HG02885 (cell line): Measurements from ENCODE around the gene GRM4.

Experiments used
- ATAC-seq: cut with Tn5 transposase; IDR thresholded peaks from one replicate; pipeline ENCODE4 v1.9.1; 2021; ENCODE audit warnings: mild to moderate bottlenecking; ENCODE audit not compliant: unreplicated experiment, poor library complexity

Gene GRM4

DNA sequence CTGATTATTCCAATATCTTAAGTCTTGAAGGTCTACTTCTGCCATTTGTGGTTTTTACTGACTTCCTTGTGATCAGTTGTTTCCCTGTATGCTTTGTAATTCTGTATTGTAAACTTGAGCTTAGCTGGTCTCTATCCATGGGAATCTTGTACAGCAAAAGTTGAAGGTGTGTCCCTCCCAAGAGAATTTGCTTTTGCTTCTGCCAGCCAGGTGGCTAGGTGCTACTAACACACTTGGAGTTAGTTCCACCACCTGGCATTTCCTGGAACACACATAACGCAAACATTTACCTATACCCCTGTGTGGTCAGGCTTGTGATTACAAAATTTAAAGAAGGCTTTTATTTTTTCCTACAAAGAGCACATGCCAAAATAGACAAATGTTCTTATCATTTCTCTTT lies 141.2 kb downstream of the GRM4 start:
- ATAC-seq = no peak

DNA sequence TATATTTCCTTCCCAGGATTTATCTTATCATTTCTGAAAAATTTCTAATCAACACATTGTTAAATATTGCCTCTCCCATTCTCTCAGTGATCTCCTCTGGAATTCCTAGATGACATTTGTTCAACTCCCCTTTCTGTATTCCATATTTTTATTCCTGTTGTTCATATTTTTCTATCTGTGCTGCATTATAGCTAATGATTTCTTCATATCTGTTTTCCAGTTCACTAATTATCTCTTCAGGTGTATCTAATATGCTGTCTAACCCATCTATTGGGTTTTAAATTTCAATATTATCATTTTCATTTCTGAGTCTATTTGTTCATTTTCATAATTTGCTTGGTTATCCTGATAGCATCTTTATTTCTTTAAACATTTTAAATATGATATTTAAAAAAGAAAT lies 141.9 kb downstream of the GRM4 start:
- ATAC-seq = no peak

DNA sequence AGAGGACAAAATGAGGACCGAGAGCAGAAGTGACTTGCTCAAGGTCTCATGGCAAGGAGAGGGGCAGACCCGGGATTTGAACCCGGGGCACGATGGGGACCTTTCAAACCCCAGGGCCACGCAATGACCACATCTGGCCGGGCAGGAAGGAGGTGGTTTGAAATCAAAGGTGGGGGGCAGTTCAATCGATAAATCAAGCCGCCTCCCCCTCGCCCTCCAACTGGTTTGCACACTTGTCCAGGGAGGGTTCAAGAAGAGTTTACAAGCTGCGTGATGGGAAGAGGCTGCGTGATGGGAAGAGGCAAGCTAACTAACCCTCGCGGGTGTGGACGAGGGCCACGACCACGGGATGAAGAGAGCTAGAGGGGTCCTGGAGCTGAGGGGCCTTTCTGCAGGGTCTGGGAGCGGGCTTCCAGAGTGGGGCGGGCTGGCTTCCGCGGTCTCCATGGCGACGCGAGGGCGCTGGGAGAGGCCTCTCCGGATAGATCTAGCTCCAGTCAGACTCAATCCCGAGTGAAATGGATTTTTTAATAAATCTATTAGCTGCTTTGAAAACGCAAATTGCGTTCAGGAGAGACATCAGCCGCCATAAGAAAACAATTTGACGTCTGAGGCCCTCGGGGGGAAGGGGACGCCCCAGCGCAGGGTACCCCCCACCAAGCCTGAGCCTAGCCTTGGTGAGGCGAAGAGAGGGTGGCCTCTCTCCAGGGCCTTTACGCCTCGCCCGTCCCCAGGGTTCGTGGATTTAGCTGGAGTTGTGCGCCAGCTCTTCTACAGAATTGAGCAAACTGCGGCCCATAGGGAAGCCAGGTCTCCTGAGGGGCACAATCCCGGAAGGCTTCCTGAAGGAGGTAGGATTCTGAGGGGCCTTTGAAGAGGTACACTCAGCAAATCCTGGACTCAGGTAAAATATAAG lies 143.9 kb downstream of the GRM4 start:
- ATAC-seq = no peak

DNA sequence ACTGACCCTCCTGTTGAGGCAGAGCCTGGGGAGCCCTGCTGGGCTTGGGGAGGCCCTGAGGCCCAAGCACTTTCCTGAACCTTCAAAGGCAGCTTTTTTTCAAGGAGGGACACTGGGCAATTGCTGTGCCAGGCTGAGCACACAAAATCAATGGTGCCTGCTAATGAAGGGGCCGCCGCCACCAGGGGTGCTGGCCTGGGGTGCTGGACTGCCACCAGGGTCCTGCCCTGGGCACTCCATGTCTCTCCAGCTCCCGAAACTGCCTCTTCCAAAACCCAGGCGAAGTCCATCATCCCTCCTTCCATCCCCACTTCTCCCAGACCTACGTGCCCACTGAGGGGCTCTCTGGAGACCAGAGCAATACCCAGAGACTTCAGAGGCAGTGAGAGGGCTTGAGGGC lies 145.6 kb downstream of the GRM4 start:
- ATAC-seq = no peak

GRCh38 chr6:33999567-33999966 lies 146.3 kb downstream of the GRM4 start:
- ATAC-seq = no peak

DNA sequence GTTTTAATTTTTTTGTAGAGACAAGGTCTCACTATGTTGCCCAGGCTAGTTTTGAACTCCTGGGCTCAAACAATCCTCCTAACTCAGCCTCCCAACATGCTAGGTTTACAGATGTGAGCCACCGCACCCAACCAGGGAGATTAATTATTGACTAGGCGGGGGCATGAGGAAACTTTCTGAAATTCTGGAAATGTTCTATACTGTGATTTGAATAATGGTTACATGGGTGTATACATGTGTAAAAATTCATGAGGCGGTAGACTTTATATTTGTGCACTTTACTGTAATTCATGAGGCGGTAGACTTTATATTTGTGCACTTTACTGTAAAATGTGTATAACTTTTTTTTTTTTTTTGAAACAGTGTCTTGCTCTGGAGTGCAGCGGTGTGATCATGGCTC lies 147.2 kb downstream of the GRM4 start:
- no peak for ATAC-seq

DNA sequence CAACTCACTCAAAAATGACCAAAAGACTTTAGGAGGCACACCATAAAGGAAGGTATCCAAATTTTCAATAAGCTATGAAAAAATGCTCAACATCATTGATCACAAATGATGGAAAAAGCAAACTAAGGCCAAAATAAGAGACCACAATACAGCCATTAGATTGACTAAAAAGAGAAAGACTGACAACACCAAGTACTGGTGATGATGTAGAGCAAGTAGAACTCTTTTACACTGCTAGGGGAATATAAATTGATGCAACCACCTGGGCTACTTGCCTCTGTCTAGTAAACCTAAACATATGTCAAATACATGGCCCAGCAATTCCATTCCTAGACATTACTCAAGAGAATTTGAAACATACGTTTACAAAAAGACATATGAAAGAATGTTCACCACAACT lies 148.6 kb downstream of the GRM4 start:
- ATAC-seq = no peak

DNA sequence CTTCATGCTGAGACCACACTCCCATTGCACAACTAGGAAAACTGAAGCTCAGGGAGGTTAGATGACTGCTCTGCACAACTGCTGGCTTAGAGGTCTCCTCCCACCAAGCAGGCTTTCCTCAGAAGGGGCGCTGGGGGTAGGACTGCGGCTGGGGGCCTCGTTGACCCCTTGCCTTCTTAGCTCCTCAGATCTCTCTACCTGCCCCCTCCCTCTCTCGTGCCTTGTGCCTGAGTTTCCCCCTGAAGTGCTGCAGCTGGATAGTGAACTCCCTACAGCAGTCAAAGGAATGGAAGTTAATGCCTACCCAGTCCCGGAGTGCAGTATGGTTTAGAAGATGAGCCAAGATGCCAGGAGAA lies 149.8 kb downstream of the GRM4 start:
- ATAC-seq = no peak

- ATAC-seq = no peak
Observed at GRCh38 chr6:33995309-33996119, 150.4 kb downstream of the GRM4 start.

DNA sequence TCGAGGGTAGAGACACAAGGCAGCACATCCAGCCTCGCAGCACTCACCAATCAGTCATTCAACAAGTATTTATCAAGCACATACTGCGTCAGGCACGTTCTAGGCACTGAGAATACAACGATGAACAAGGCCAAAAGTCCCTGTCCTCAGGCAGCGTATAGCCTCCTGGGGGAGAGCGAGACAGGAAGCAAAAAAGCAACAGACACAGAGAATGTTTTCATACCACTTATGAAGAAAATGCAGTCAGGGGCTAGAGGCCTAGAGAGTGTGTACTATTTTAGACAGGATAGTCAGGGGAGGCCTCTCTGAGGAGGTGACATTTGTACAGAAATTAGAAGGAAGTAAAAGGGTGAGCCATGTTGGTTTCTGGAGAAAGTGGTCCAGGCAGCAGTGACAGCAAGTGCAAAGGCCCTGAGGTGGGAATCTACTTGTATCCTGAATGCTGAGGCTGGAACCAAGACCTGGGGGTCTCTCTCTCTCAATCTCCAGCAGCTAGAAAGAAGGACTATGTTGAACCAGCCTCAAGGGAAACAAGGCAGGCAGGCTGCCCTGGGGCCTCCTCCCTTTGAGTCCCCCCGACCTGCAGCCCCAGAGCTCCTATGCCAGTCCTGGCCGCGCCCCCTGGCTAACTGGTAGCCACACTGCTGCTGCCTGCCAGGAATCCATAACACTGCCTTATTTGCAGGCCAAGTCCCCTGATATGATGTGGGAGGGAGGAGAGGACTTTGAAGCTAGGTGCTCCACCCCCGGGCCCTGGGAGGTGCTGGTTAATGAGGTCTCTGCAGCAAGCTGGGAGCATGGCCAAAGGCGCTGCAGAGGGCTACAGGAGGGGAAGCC lies 151.2 kb downstream of the GRM4 start:
- no peak for ATAC-seq

GRCh38 chr6:33993653-33994471 lies 152.0 kb downstream of the GRM4 start:
- no peak for ATAC-seq

GRCh38 chr6:33993091-33993490 lies 152.8 kb downstream of the GRM4 start:
- no peak for ATAC-seq

DNA sequence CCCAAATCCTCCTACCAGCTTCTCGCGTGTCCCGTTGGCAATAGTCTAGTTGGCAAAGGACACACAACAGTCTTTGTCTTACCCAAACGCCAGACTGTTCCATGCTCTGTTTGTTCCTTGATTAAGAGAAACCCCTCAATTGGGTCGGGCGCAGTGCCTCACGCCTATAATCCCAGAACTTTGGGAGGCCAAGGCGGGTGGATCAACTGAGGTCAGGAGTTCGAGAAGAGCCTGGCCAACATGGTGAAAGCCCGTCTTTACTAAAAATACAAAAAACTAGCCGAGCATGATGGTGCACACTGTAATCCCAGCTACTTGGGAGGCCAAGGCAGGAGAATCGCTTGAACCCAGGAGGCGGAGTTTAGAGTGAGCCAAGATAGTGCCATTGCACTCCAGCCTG lies 153.7 kb downstream of the GRM4 start:
- ATAC-seq = no peak

DNA sequence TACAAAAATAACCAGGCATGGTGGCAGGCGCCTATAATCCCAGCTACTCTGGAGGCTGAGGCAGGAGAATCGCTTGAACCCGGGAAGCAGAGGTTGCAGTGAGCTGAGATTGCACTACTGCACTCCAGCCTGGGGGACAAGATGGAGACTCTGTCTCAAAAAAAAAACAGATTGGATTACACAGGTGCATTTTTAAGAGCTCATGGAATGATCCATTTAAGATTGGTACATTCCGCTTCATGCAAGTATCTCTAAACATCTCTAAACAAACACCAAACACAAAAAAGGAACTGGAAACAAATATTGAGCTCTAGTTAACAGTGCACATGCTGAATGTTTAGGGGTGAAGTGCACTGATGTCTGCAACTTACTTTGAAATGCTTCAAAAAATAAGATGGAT lies 154.3 kb downstream of the GRM4 start:
- ATAC-seq = no peak

GRCh38 chr6:33990061-33990541 lies 155.8 kb downstream of the GRM4 start:
- ATAC-seq = no peak

DNA sequence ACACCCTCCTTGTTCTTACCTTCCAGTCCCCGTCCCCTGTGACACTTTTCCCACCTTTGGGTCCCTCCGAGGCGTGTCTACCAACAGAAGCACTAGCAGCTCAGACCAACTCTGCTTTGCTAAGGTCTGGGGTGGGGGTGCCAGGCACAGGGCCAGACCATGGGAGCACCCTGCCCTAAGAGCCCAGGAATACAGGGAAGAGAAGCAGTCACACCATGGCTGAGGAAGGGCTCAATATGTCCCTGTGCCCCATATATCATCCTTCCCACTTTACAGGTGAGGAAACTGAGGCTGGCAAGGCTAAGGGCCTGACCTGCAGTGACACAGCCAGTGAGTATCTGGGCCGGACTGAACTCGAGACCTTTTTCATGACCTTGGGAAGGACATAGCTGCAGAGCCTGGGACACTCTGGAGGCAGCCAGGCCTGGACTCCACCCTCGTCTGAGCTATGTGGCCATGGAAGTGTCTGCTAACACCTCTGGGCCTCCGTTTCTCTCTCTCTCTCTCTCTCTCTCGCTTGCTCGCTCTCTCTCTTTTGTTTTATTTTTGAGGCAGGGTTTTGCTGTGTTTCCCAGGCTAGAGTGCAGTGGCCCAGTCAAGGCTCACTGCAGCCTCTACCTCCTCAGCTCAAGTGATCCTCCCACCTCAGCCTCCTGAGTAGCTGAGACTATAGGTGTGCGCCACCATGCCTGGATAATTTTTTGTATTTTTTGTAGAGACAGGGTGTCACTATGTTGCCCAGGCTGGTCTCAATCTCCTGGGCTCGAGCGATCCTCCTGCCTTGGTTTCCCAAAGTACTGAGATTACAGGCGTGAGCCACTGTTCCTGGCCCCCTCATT lies 156.7 kb downstream of the GRM4 start:
- no peak for ATAC-seq

DNA sequence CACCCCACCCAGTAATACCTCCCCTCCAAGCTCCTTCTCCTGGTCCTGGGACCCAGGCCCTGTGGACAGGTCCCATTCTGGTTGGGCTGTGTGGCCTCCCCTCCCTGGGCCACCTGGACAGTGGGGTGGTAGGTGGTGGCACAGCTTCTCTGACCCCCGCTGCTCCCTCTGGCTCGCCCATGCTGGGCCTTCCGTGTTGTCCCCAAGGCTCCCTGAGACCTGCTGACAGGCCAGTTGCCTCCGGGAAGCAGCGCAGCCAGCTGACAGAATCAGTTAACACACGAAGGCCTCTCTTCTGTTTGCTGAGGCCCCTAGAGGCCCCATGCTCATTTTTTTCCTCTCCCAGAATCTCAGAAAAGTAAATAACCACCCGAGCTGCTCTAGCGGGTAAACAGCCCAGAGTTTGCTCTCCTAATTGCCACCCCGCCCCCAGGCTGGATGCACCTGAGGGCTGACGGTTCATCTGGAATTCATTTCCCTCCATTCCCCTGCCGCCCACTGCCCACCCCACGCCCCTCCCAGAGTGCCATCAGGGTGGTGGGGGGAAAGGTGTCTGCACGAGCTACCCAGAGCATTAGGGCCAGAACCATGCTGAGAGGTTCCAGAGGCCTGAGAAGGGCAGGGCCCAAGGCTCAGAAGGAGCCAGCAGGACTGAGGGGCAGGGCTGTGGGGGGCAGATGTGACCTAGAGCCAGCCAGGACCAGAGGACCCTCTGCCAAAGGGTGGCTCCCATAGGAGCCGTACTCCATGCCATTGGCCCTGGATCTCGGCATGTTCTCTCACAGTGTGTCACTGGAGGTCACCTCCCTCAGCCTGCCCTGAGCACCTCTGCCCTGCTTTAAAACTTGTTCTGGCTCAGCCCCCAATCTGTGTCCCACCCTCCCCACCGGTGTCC lies 157.5 kb downstream of the GRM4 start:
- no peak for ATAC-seq

GRCh38 chr6:33987531-33988021 lies 158.3 kb downstream of the GRM4 start:
- no peak for ATAC-seq
